HEK293T (cell line): ENCODE measurements around the gene TMEM119.

ENCODE experiments used
- CTCF ChIA-PET: fragments of 350-600 bp; formaldehyde crosslinking; extraction: SDS; loops from one replicate; lab custom pipeline; 2021; ENCODE audit warnings: antibody characterized with exemption, inconsistent platforms; lab: Yijun Ruan, JAX
- POLR2A ChIA-PET: fragments of 350-600 bp; formaldehyde crosslinking; extraction: SDS; loops from one replicate; lab custom pipeline; 2020; ENCODE audit warnings: antibody characterized with exemption, inconsistent platforms; lab: Yijun Ruan, JAX
- DNase-seq: peaks from one replicate; pipeline ENCODE4 v3.0.0; 2012; ENCODE audit warnings: mixed read lengths; ENCODE audit errors: extremely low spot score
- ARNT ChIP-seq: fragments of 450-650 bp; IDR thresholded peaks from 2 replicates; pipeline ENCODE4 v1.6.1; 2017; ENCODE audit warnings: mild to moderate bottlenecking
- BHLHE40 ChIP-seq: fragments of 450-650 bp; IDR thresholded peaks from 2 replicates; pipeline ENCODE4 v1.6.1; 2016; ENCODE audit warnings: mild to moderate bottlenecking, moderate library complexity, borderline replicate concordance
- CTBP1 ChIP-seq: fragments of 450-650 bp; IDR thresholded peaks from 2 replicates; pipeline ENCODE4 v1.6.1; 2016; ENCODE audit warnings: borderline replicate concordance
- ELF4 ChIP-seq: fragments of 450-650 bp; IDR thresholded peaks from 2 replicates; pipeline ENCODE4 v1.6.1; 2017; ENCODE audit warnings: antibody characterized with exemption
- FOXA1 ChIP-seq: fragments of 450-650 bp; IDR thresholded peaks from 2 replicates; pipeline ENCODE4 v1.6.1; 2016; ENCODE audit warnings: mild to moderate bottlenecking
- FOXK2 ChIP-seq: fragments of 450-650 bp; IDR thresholded peaks from 2 replicates; pipeline ENCODE4 v1.6.1; 2016; ENCODE audit warnings: mild to moderate bottlenecking
- FOXM1 ChIP-seq: fragments of 450-650 bp; IDR thresholded peaks from 2 replicates; pipeline ENCODE4 v1.6.1; 2017; ENCODE audit warnings: mild to moderate bottlenecking, borderline replicate concordance
- HDGF ChIP-seq: fragments of 450-650 bp; IDR thresholded peaks from 2 replicates; pipeline ENCODE4 v1.6.1; 2017; ENCODE audit warnings: antibody characterized with exemption, borderline replicate concordance
- L3MBTL2 ChIP-seq: fragments of 450-650 bp; conservative IDR thresholded peaks from 2 replicates; pipeline ENCODE4 v1.6.1; 2016; ENCODE audit warnings: mild to moderate bottlenecking
- LEF1 ChIP-seq: fragments of 450-650 bp; IDR thresholded peaks from 2 replicates; pipeline ENCODE4 v1.6.1; 2017; ENCODE audit warnings: mild to moderate bottlenecking, borderline replicate concordance
- NFRKB ChIP-seq: fragments of 450-650 bp; IDR thresholded peaks from 2 replicates; pipeline ENCODE4 v1.6.1; 2016; ENCODE audit warnings: mild to moderate bottlenecking, moderate library complexity
- SP1 ChIP-seq: fragments of 450-650 bp; IDR thresholded peaks from 2 replicates; pipeline ENCODE4 v1.6.1; 2017
- SUZ12 ChIP-seq: fragments of 450-650 bp; IDR thresholded peaks from 2 replicates; pipeline ENCODE4 v1.6.1; 2016; ENCODE audit warnings: mild to moderate bottlenecking
- TARDBP ChIP-seq: fragments of 450-650 bp; IDR thresholded peaks from 2 replicates; pipeline ENCODE4 v1.6.1; 2016
- ZNF384 ChIP-seq: fragments of 450-650 bp; IDR thresholded peaks from 2 replicates; pipeline ENCODE4 v1.6.1; 2016
- TF ChIP-seq, protein P1 (sequence below): fragments of 450-650 bp; IDR thresholded peaks from 2 replicates; pipeline ENCODE4 v1.6.1; 2016

The TMEM119 gene

DNA sequence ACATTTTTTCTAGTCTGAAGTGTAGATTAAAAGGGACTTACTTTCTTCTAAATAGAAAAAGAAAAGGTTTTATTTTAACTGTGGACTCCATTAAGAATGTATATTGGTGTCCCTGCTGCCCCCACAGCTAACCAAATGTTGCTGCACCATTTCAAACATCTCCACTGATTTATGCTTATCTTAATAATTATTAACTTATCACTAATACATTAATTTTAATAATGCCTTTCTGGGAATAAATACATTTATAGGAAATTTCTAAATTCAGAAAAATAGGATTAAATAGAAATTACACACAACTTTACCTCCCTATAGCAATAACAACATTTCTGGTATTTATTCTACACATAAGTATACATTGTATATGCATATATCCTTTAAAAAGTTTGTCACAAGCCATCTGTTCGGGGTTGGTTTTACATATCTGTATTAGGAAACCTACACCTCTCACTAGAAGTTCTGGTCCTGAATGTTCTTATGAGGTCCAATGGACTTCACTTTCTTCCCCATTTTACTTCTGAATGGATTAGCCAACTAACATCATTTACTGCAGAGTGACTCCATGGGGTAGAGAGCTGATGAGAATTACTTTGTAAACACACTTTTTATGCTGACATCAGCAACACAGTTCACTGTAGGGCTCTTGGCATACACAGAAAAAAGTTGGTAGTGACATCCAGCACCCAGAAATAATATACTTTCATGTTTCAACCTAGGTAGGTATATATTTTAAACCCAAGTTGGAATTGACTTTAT lies 45.2 kb upstream of the TMEM119 start:
- ChIA-PET CTCF (no interaction called here), POLR2A (no interaction called here)
- TF ChIP-seq ELF4 (no peak), FOXM1 (no peak), HDGF (no peak), NFRKB (no peak), LEF1 (no peak), ARNT (no peak), ZNF384 (no peak), BHLHE40 (no peak), SUZ12 (no peak)
- no peak for DNase-seq

DNA sequence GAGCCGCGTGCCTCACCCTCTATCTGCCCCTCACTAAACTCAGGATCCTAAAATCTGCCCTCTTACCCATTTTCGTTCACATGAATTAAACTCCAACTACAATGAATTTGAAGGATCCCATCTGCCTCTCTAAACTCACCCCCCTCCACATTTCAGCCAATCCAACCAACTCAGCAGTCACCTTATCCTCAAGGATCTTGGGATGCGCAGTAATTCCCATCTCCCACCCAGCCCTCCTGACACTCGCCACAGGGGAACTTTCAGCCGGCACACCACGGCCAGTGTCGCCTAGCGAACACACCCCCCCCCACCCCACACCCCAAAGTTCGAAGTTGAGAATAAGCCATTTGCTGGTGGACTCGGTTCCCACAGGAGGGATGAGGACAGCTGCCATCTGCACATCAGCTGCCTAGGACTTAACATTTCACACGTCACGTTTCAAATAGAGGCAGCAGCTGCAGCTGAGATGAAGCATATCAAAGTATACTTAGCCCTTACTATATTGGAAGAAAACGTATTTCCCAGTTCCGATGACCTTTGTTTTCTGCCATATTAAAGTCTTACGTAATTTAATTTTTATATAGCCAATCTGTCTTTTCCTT lies 44.5 kb upstream of the TMEM119 start:
- ChIA-PET CTCF (no interaction called here), POLR2A (no interaction called here)
- no peak for DNase-seq
- TF ChIP-seq CTBP1, result no peak
- TF ChIP-seq FOXK2, result no peak
- TF ChIP-seq SP1, result no peak
- TF ChIP-seq BHLHE40, result no peak
- no peak for TF ChIP-seq TARDBP
- no peak for TF ChIP-seq HDGF
- TF ChIP-seq NFRKB, result no peak
- TF ChIP-seq ARNT, result no peak
- no peak for TF ChIP-seq L3MBTL2
- TF ChIP-seq, protein P1, sequence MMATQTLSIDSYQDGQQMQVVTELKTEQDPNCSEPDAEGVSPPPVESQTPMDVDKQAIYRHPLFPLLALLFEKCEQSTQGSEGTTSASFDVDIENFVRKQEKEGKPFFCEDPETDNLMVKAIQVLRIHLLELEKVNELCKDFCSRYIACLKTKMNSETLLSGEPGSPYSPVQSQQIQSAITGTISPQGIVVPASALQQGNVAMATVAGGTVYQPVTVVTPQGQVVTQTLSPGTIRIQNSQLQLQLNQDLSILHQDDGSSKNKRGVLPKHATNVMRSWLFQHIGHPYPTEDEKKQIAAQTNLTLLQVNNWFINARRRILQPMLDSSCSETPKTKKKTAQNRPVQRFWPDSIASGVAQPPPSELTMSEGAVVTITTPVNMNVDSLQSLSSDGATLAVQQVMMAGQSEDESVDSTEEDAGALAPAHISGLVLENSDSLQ, result no peak
- TF ChIP-seq ZNF384, result no peak
- TF ChIP-seq FOXM1, result no peak
- TF ChIP-seq ELF4, result no peak
- TF ChIP-seq FOXA1, result no peak
- TF ChIP-seq LEF1, result no peak
- no peak for TF ChIP-seq SUZ12

- no peak for TF ChIP-seq ZNF384
- TF ChIP-seq, protein P1, result no peak
- TF ChIP-seq FOXK2, result no peak
- TF ChIP-seq HDGF, result no peak
- no peak for TF ChIP-seq NFRKB
- no peak for TF ChIP-seq FOXA1
- TF ChIP-seq ARNT, result no peak
- no peak for TF ChIP-seq FOXM1
- TF ChIP-seq TARDBP, result no peak
- TF ChIP-seq CTBP1, result no peak
- TF ChIP-seq ELF4, result no peak
- TF ChIP-seq SUZ12, result no peak
- no peak for DNase-seq
- CTCF ChIA-PET, result no interaction called here
- POLR2A ChIA-PET, result no interaction called here
Measured at GRCh38 chr12:108641446-108642268, 43.8 kb upstream of the TMEM119 start.

DNA sequence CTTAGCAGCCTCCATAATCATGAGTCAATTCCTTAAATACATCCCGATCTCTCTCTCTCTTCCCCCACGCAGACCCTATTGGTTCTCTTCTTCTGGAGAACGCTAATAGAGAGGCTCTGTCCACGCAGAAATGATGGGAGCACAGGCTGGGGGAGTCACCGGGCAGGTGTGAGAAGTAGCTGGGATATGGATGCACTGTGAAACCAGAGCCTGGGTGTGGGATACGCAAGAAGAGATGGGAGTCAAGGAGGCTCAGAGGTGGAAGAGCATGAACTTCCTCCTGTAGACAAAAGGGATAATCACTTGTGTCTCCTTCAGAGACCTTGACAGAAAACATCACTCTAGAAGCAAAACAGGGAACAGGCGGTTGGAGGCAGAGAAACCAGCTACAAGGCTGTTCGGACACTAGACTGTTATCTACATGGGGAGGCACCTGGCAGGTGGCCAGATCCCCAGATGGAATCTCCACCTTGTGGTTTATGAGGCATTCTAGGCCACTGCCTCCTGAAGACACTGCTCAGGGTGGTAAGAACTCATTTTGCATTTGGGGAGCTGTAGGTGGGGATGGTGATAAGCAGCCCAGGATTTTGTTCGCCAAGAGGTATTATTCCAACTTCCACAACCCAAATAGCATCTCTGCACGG lies 43.0 kb upstream of the TMEM119 start:
- TF ChIP-seq CTBP1, result no peak
- TF ChIP-seq ELF4, result no peak
- no peak for TF ChIP-seq SP1
- TF ChIP-seq FOXM1, result no peak
- TF ChIP-seq ZNF384, result no peak
- no peak for TF ChIP-seq SUZ12
- TF ChIP-seq NFRKB, result no peak
- TF ChIP-seq TARDBP, result no peak
- no peak for TF ChIP-seq FOXK2
- TF ChIP-seq LEF1, result no peak
- DNase-seq, result no peak
- ChIA-PET CTCF (no interaction called here), POLR2A (no interaction called here)

- ChIA-PET CTCF (no interaction called here), POLR2A (no interaction called here)
- TF ChIP-seq L3MBTL2, result no peak
- no peak for TF ChIP-seq TARDBP
- TF ChIP-seq, protein P1, result no peak
- no peak for TF ChIP-seq SP1
- no peak for TF ChIP-seq SUZ12
- TF ChIP-seq ELF4, result no peak
- no peak for TF ChIP-seq ZNF384
- no peak for TF ChIP-seq LEF1
- no peak for TF ChIP-seq FOXM1
- no peak for TF ChIP-seq NFRKB
- TF ChIP-seq ARNT, result no peak
- no peak for TF ChIP-seq FOXA1
- TF ChIP-seq FOXK2, result no peak
- no peak for TF ChIP-seq HDGF
- TF ChIP-seq BHLHE40, result no peak
- no peak for TF ChIP-seq CTBP1
- DNase-seq, result no peak
Measured at GRCh38 chr12:108638997-108639822, 41.3 kb upstream of the TMEM119 start.
